GM18499 (cell line): ENCODE results near the gene VBP1.
"Not testable (repeated sequence)": the region's sequence is repeated elsewhere in the genome, so short reads cannot be mapped to it uniquely, and the experiment has no call there.

ENCODE experiments used
- ATAC-seq: cut with Tn5 transposase; IDR thresholded peaks from one replicate; pipeline ENCODE4 v1.9.1; 2021; ENCODE audit warnings: moderate number of reproducible peaks; ENCODE audit not compliant: insufficient read depth, unreplicated experiment

VBP1 gene, protein sequence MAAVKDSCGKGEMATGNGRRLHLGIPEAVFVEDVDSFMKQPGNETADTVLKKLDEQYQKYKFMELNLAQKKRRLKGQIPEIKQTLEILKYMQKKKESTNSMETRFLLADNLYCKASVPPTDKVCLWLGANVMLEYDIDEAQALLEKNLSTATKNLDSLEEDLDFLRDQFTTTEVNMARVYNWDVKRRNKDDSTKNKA

DNA sequence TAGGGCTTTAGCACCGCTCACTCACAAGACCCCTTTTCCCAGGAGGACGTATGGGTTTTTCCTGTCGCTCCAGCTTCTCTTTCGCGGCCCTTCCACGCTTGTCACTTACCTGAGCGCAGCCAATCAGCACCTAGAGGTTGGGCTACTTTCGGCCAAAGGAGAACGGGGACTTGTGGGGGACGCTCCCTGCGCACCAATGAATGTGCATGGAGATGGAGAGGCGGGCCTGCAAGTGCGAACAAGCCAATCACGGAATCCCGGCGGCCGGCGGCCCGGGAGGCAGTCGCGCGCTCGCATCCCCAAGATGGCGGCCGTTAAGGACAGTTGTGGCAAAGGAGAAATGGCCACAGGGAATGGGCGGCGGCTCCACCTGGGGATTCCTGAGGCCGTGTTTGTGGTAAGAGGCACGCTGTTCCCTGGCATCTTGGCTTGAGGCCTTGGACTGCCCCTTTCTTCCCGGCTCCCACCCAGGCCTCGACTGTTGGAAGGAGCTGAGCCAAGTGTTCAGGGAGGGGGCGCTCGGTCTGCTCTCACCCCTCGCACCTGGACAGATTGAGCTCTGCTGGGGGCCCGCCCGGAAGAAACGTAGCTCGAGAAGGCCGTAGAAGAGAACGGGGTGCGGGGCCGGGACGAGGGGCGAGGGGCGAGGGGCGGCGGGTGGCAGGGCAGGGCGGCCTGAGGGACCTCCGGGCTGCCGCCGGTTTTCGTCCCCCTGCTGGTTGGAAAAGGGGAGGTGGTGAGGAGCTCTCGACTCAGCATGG lies at the start of gene VBP1:
Gene VBP1, plus strand, starts transcription at position 282 of the 761 bp plus-strand sequence. Its CDS starts 23 bp downstream, at position 305.
- peak; percentile 79 for ATAC-seq

DNA sequence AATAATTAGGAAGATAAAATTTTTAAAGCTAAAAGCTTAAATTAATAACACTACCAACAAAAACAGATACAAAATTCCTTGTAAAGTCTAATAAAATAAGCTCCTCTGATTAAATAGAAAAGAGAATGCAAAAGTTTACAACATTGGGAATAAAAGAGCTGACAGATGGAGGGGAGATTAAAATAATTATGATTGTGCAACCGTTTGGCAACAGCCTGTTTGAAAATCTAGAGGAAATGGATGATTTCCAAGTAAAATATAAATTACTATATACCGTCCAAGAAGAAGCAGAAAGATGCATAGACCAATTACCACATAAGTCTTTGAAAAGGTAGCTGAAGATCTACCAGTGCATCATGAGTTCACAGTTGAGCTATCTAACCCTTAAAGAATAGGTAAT lies 46.4 kb upstream of the VBP1 start:
- ATAC-seq, result no peak

DNA sequence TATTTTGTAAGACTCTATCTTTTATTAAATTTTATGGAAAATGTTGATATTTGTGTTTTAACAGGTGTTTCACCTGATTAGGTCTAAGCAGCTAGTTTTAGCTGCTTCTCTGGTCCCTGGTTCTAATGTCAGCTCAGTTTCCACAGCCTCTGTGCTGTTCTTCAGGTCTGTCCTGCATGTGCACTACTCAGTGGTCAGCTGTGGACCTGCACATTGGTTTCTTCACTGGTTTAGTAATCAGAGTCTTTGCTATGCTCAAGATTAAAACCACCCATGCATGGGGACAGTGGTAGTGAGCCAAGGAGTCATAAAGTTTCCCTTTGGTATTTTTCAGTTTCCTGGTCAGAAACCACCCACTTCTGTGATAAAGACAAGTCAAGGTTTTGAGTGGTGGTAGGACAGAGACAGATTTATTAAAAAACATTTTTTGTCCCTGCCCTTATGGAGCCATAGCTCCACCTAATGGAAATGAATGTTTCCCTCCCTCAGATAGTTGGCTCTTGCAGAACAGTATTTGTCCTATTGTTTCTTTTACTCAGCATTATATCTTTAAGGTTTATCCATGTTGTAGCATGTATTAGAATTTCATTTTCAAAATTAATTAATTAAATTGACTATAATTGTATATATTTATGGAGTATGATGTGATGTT lies 36.8 kb upstream of the VBP1 start:
- ATAC-seq, result no peak

DNA sequence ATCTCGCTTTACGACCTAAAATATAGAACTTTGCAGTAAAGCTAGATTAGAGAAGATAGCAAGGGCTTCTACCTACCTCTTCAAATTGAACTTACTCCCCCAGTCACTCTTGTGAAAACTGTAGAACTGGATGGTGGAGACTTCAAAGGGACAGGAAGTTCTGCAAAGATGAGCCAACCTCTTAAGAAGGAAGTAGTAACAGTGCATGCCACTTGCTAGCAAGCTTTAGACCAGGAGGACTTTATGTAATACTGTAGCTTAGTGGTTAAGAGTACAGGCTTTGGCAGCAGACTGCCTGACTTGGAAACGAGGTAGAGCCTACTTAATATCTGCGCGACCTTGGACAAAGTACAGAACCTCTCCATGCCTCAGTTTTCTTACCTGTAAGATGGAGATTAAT lies 27.5 kb upstream of the VBP1 start:
- ATAC-seq, result no peak

DNA sequence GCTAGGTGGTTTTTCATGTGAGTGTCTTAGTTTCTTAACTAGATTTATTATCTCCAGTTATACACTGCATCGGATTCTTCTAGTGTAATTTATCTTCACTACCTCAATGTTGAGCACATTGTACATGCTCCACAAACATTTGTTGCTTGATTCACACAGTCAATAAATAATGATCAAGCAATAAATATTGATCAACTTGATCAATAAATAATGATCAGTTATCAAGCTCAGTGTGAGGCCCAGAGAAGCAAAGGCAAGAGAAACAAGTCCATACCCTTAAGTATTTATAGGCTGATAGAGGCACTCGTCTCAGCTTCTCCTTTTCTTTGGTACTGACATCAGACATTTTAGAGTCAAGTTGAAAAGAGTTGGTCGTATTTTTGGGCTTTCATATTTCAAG lies 5.1 kb upstream of the VBP1 start:
- ATAC-seq, result no peak

DNA sequence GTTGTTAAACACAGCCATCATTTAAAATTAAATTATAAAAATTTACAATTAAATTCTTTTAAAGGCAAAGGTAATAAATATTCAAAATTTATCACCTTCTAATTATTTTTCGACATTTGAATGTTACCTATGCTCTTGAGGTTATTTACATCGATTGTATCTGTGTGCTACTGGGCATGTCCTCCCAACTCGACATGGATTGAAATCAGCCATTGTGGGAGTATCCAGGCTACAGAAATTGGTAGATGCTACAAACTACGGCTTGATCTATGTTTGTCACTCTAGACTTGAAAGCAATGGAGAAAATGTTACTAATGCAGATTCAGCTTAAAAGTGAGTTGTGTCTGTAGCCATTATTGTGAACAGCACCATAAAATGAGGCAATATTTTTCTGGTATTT lies 2.5 kb upstream of the VBP1 start:
- no peak for ATAC-seq

DNA sequence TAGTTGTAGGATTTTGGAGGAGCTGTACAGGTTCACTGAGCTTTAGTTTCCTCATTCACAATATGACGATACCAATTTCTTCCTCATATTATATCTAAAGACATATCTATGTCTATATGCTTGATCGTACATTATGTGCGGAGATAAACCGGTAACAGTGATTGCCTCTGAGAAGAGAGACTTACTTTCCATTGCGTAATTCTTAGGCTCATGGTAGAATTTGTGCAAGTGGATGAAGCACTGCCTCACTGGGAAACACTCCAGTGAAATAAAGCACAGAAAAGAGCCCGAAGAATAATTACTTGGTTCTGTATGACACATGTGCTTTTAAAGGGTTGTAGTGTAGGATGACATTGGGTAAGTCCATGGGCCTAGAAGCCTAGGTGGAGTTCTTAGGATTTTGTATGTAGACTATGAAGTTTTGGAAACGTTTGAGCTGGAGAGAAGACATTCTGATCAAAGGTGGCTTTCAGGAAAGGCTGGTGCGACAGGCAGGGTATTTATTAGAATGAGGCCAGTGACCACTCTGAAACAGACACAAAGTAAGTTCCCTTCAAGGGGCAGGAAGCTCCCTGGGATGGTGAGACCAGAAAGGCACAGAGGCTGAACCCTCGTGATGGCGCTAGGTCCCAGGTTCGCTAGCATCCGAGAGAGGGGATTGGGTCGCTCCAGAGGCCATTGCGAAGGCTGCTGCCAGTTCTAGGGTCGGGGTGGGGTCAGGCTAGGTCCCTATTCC lies 649 bp upstream of the VBP1 start:
- ATAC-seq, result peak; percentile 8

DNA sequence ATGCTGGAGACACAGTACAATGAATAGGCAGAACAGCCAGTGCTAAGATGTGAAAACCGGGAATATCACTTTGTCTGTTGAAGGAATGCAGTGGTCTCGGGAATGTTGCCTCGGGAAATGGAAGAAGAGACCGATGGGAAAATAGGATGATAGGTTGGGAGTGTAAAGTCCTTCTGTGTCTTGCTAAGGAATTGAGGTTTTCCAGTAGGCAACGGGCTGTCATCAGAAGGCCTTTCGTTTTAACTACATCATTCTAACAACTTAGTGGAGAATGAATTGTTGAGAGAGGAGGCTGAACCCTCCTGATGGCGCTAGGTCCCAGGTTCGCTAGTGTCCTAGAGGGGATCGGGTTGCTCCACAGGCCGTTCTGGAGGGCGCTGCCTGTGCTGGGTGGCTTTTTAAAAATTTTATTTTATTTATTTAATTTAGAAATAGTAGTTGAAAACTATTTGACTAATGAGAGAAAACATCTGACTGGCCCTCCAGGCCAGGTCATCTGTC lies 730 bp downstream of the VBP1 start:
- no peak for ATAC-seq

DNA sequence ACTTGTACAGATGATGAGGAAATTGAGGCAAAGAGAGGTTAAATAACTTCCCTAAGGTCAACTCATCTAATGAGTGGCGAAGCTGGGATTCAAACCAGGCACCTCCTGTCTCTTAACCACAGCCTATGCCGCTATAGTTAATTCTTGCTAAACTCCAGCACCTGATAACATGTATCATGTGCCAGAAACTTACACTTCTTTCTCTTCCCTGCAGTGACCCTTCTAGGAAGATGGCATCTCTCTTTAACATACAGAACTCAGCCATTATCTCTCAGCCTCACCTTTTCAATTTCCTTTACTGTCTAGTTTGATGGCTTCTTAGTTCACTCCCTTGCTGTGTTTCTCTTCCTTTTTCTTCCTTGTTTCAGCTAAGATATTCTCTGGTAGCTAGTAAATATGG lies 2.5 kb downstream of the VBP1 start:
- no peak for ATAC-seq

DNA sequence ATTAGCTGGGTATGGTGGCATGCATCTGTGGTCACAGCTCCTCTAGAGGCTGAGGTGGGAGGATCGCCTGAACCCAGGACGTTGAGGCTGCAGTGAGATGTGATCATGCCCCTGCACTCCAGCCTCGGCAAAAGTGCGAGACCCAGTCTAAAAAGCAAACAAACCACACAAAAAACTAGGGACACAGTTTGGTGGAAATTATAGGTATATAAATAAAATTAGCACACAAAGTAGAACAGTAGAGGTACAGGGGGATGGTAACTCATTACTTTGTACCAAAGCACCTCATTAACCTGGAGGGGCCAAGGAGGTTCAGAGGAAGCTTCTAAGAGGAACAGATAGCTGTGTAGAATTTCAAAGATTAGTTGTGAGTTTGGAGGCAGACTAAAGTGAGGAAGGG lies 5.1 kb downstream of the VBP1 start:
- no peak for ATAC-seq

DNA sequence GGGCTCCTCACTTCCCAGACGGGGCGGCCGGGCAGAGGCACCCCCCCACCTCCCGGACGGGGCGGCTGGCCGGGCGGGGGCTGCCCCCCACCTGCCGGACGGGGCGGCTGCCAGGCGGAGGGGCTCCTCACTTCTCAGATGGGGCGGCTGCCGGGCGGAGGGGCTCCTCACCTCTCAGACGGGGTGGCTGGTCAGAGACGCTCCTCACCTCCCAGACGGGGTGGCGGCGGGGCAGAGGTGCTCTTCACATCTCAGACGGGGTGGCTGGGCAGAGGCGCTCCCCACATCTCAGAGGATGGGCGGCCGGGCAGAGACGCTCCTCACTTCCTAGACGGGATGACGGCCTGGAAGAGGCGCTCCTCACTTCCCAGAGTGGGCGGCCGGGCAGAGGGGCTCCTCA lies 7.5 kb downstream of the VBP1 start:
- ATAC-seq, result not testable (repeated sequence)

DNA sequence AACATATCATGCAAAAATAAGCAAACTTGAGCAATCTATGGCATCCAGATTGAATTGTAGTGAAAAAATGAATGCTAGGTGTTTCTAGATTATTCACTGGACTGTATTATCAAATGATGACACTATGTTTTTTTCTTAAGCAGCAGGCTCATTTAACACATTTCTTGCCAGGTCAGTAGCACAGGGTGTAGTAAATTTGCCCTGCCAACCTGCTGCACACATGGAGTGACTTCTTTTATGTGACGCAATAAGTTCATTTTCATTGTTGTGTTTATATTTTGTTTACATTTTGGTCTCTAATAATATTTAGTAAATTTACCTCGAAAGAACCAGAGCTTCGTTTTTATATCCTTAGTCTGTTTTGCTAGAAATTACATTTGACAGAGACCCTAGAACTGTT lies 9.5 kb downstream of the VBP1 start:
- ATAC-seq, result no peak

DNA sequence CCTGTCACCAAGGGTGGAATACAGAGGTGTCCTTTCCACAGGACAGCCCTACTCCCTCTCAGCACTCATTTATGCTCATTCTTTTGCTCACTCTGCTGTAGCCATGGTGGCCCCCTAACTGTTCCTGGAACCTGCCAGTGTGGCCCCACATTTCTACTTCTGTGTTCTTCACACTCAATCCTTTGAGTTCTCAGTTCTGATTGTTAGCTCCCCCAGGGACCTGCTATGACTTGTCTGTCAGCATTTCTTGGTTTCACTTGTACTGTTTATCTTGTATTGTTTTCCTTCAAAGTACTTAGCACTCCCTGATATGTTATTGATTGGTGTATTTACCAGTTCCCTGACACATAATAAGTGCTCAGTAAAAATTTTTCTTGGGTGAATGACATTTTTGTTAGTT lies 14.9 kb downstream of the VBP1 start:
- ATAC-seq, result peak; percentile 64

DNA sequence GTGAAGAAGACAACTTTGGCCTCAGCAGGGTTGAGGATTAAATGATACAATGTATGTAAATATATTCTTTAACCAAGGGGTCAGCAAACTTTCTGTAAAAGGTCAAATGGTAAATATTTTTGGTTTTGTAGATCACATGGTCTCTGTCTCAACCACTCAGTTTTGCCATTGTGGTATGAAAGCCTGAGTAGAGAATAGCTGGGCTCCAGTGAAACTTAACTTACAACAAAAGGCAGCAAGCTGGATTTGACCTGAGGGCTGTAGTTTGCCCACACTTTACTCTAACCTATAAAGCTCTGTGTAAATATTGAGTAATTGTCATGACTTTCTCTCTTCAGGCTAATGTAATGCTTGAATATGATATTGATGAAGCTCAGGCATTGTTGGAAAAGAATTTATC lies 19.6 kb downstream of the VBP1 start:
- no peak for ATAC-seq

DNA sequence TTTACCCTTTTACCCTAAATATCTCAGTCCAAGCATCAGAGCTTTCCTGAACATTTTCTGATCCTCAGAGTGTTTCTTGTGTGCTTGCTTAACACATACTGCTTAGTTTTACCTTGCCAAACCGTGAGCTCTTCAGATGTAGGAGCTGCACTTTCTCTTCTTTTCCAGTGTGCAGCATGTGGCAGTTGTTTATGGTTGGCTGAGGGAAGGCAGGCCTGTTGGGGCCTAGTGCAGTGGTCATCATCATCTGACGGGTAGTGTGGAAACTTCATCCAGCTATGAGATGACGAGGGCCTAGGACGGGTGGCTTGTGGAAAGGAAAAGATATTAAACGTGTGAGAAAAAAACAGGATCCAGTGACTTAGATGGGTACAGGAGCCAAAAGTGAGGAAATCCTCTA lies 21.5 kb downstream of the VBP1 start:
- no peak for ATAC-seq

DNA sequence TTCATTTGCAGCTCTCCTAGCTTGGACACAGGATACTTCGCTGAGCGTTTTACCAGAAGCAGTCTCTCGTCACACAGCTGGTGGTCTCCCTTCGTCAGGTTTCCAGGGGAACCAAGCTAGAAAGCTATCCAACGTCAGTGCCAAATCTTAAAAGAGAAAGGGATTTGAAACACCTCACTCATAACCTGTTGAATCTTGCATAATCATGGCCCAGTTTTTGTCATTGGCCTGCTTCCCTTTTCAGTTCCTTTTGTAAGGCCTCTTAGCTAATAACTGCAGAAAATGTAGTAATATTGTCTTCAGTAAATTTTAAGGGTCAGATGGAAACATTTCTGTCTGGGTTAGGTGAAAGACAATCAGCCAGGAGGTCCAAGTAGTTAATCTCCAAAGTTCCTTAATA lies 26.0 kb downstream of the VBP1 start:
- no peak for ATAC-seq

DNA sequence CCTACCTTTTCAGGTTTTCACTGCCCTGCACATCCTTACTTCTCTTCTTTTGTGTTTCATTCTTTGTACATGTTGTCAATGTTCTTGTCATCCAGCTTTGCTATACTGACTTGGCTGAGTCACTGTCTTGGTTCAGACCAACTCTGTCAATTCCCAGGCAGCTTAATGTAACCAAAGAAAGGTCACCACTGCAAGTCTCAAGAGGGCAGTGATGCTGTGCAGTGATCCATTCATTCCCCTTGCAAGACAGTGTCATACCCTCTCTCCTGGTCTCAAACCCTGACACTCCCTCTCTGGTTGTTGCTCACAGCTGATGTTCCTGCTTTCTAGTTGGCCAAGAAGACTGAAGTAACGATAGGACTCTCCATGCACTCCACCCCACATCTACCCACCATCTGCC lies 30.5 kb downstream of the VBP1 start:
- no peak for ATAC-seq

DNA sequence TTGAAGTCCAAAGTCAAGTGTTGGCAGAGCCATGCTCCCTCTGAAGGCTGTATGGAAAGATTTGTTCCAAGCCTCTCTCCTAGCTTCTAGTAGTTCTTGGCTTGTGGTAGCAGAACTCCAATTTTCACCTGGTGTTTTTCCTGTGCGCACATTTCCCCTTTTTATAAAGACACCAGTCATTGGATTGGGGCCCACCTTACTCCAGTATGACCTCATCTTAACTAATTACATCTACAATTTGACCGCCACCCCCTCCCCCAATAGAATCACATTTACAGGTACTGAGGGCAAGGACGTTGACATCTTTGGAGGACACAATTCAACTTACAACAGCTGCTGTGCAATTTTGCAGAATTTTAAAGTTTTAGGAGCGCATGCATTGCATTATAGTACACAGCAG lies 31.2 kb downstream of the VBP1 start:
- no peak for ATAC-seq

DNA sequence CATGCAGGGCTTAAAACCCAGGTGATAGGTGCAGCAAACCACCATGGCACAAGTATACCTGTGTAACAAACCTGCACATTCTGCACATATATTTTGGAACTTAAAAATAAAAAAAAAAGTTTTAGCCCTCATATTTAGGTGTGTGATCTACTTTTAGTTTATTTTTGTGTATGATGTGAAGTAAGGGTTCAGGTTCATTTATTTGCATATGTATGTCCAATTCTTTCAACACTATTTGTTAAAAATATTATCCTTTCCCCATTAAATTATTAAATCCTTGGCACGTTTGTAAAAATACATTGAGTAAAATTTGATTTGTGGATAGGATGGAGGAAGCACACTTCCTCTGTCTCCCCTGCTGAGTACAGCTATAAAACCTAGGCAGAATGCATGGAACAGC lies 35.1 kb downstream of the VBP1 start:
- ATAC-seq, result no peak

DNA sequence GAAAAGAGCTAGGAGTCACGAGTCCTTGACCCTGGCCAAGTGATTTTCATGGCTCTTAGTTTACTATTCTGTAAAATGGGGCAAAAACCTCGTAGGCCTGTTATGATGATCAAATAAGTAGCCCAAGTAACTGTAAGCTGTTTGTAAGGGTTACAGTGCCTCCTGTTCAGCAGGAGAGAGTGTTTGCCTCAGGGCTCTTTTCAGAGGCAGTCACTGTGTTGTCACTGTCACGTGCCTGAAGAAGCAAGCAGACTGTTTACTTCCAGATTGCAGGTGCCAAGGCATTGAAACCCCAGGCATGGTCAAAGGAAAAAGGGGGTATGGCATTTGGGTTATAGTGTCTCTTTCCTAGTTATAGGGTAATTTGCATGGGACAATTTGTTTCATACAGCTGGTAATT lies 43.5 kb downstream of the VBP1 start:
- ATAC-seq, result no peak
